GM18505 (cell line): Measurements from ENCODE around the gene FNDC3B.

ENCODE experiments used
- ATAC-seq: cut with Tn5 transposase; IDR thresholded peaks from one replicate; pipeline ENCODE4 v1.9.1; 2021; ENCODE audit not compliant: unreplicated experiment
- POLR2A ChIP-seq: IDR thresholded peaks from 4 replicates; pipeline ENCODE4 v1.6.1; 2011; ENCODE audit warnings: borderline replicate concordance; ENCODE audit not compliant: insufficient read depth, insufficient read length; ENCODE audit errors: extremely low read depth

FNDC3B gene

GRCh38 chr3:172369590-172370259 lies 330.3 kb downstream of the FNDC3B start:
- no peak for TF ChIP-seq POLR2A
- ATAC-seq, result no peak

- ATAC-seq, result no peak
- TF ChIP-seq POLR2A, result no peak
These were observed 331.0 kb downstream of the FNDC3B start for GRCh38 chr3:172370419-172370818.

- no peak for TF ChIP-seq POLR2A
- no peak for ATAC-seq
These were observed 332.2 kb downstream of the FNDC3B start for GRCh38 chr3:172371544-172371943.

GRCh38 chr3:172372895-172373294 lies 333.5 kb downstream of the FNDC3B start:
- ATAC-seq, result no peak
- no peak for TF ChIP-seq POLR2A

DNA sequence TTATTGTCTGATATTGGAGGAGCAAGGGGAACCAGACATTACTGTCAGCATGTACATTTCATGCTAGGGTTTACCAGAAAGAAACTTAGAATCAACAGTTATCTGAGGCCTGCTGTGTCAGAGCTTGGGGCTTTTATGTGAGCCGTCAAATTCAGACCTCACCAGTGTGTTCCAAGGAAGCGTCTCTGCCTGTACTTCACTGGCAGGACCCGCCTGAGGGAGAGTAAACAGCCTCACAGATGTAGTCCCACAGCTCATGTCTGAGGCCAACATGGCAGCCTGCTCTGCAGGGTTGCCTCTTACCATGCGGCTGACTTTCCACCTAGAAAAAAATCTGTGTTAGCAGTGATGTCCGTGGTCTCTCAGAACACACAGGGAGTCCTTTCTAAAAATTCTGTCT lies 334.5 kb downstream of the FNDC3B start:
- TF ChIP-seq POLR2A, result no peak
- no peak for ATAC-seq

DNA sequence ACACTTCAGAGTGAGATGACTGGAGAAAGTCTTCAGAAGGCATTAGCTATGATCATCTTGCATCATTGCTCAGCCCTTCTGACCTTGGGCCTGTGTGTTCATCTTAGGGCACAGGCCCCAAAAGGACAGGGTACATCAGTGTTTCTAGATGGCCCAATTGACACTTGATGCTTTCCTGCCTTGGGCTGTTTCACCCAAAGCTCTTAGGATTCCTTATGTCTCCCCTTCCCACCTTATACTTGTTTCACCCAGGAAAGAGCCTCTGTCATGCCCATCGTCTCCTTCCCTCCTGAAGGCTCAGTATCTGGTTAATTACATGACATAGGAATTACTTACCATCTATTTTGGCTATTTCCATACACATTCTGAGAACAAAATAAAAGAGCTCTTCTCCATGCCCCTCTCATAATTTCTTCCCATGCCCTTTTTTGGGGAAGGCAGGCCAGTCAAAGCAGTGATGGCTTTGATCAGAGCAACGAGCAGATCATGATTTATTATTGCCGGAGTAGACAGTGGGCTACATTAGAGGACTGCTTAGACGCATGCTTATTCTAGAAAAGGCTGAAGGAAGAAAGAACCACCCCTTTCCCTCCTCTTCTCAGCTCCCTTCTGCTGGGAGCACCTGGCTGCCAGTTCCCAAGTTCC lies 335.9 kb downstream of the FNDC3B start:
- no peak for ATAC-seq
- no peak for TF ChIP-seq POLR2A

GRCh38 chr3:172376402-172376801 lies 337.0 kb downstream of the FNDC3B start:
- TF ChIP-seq POLR2A, result no peak
- no peak for ATAC-seq

DNA sequence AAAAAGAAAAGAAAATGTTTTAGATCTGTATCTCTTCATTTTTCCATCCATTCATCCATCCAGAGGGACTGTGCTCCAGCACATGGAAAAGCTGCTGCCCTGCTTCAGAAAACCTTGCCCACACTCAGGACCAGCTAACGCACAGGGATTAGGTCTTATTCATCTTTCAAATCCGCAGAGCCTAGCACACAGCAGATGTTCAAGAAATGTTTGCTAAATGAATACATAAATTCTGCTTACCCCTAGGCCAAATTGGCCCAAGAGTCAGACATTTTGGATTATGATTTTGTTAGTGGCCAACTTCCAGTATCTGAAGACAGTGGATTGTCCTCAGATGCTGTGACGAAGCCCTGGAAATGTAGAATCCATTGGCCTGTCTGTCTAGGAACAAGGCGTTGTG lies 337.5 kb downstream of the FNDC3B start:
- no peak for ATAC-seq
- no peak for TF ChIP-seq POLR2A

DNA sequence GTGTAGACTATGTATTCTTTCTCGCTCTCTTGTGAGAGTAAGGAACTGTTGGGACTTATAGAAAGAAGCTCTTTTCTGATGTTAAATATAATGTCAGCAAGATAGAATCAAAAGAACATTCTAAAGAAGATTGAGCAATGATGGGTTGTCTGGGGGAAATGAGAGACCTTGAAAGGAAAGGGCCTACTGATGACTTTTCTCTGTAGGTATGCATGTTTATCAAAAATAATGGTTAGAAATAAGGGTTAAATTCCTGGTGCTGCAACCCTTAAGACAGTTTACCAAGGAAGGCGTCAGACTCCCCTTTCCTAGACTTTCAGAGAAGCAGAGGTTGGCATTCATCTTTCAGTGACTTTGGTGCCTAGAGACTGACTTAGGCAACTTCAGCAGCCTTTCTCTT lies 339.1 kb downstream of the FNDC3B start:
- TF ChIP-seq POLR2A, result no peak
- ATAC-seq, result no peak

DNA sequence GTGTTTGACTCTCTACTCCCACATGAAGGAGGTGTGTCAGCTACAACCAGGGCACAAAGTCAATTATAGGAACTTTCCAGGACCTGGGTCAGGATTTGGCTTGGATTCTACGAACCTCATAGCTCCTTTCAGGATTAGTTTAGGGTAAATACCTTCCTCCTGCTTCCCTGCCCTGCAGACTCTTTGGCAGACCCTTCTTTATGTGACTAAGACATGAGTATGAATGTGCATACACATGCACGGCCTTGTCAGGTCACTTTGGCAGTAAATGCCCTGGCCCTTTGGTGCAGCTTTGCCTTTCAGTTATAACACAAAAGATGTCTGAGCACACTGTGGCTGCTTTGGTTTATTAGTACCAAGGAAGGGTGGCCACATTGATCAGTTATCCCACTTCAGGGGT lies 340.0 kb downstream of the FNDC3B start:
- TF ChIP-seq POLR2A, result no peak

GRCh38 chr3:172380632-172381031 lies 341.3 kb downstream of the FNDC3B start:
- TF ChIP-seq POLR2A, result no peak
- ATAC-seq, result no peak

More for the DNA sequence above, 340.0 kb downstream of the FNDC3B start:
- no peak for ATAC-seq

GRCh38 chr3:172383306-172383796 lies 344.0 kb downstream of the FNDC3B start:
- TF ChIP-seq POLR2A, result no peak
- ATAC-seq, result no peak

GRCh38 chr3:172384836-172385235 lies 345.5 kb downstream of the FNDC3B start:
- TF ChIP-seq POLR2A, result no peak
- ATAC-seq, result no peak

DNA sequence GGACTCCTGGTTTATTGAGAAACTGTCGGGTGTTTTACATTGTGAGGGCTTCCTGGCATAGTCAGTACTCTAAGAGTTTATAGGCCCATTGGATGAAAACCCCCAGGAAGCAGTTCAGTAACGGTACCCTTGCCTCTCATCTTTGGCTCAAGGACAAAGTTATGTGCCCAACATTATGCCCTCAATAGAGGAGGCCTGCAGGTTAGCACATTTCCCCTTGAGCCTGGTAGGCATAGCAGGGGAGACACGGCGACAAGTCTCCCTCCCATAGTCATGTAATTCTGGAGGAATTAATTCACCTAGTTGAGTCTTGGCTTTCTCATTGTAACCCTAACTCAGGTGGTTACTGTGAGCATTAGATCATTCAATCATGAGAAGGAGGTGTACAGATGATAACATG lies 348.4 kb downstream of the FNDC3B start:
- no peak for TF ChIP-seq POLR2A
- no peak for ATAC-seq

GRCh38 chr3:172388412-172389078 lies 349.2 kb downstream of the FNDC3B start:
- no peak for ATAC-seq
- TF ChIP-seq POLR2A, result no peak

- no peak for ATAC-seq
- no peak for TF ChIP-seq POLR2A
These were observed 351.4 kb downstream of the FNDC3B start for GRCh38 chr3:172390792-172391191.
